GM21717 (cell line): ENCODE measurements around the gene TNS3.

Source experiments
- ATAC-seq: cut with Tn5 transposase; IDR thresholded peaks from one replicate; pipeline ENCODE4 v1.9.1; 2021; ENCODE audit warnings: mild to moderate bottlenecking, moderate library complexity; ENCODE audit not compliant: unreplicated experiment

Gene TNS3

GRCh38 chr7:47393406-47393805, 188.5 kb downstream of the TNS3 start:
- no peak for ATAC-seq

DNA sequence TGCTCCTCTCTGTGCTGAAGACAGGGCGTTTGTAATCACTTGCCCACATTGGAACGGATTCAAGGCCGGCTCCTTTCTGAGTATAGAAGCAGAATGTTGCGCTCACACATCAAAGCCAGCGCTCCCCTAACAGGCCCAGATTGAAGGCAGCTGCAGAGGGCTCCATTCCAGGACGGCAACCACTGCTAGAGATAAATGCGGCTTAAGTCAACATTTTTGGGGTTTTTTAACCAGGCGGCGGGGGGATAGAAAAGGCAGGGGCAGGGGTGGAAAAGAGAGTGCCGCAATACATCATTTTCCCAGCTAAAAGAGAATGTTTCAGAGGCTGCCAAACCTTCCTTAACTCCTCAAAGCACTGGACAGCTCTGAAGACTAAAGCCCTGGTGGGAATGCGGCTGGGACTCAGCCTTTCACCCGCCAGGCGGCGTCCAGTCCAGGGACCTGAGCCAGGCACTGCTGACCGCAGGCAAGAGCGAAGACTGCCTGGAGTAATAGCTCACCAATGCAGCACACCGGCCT, 189.6 kb downstream of the TNS3 start:
- ATAC-seq: no peak

GRCh38 chr7:47391726-47392125, 190.2 kb downstream of the TNS3 start:
- ATAC-seq: no peak

DNA sequence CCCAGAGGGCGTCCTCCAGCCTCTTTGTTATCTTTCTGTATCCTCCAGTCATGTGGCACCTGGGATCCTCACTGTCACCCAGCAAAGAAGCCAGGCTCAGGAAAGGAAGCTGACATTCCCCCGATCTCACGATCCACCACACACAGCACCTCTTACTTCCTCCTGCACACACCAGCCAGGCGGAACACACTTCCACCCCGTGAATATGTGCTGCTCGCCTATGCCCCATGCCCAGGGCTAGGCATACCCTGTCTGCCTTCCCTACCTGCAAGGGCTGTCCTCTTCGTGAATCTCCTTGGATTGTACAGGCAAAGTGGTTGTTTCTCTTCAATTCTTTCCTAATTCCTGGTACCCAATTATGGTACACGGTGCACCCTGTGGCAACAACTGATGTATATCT, 191.0 kb downstream of the TNS3 start:
- no peak for ATAC-seq

DNA sequence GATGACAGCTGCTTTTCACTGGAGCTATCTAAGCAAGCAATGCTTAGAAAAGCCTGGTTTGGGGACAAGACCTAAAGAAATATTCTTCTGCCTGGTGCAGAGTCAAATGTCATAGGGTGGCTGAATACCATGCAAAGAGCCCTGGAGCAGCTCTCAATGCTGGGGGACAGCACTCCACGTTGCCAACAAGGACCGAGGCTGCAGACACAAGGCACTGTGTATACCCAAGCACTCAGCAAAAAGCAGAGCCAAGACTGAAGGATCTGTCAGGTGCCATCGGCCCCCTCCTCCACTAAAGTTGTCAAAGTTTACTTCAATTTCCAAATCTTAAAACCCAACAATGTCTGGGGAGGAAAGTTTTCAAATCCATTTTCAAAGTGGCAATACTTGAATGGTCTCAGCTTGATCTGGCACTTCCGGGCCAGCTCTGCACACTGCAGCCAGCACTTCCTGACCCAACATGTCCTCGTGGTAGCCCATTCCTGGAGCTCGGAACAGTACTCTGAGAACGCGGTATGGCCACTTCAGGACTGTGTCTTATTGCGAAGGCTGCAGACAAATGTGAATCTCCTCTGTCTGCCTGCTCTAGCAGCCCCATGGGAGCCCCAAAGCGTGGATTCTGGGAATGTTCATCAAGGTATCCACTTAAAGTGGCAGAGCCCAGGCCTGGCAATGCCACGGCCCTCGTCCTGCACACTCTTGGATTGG, 191.8 kb downstream of the TNS3 start:
- no peak for ATAC-seq

DNA sequence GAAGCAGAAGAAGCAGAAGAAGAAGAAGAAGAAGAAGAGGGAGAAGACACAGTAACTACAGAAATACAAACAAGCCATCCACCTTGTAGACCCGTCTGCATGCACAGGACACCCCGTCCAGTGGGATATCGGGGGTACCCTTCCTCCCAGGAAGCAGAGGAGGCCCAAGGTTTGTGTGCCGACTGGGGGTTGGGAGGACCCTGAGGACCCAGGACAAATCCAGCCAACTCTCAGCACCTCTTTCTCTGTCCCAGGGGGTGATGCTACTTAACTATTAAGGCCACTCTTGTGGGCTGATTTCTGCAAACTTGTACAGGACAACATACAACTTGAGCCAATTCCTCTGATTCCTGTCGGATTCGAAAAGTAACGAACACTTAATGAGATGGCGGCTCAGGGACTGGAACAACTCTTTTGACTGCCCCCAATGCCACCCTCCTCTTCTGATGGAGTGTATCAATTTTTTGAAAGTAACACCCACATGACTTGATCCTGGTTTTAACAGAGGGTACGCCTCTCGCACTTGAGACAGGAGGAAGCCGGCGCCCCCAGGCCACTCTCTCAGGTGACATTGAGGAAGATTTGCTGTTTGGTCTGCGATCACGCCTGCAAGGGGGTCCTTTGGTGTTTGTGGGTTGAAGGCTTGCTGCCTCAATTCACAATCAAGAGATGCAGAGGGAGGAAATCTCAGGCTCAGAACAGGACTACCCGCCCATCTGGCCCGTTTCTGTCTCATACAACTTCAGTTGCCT, 192.6 kb downstream of the TNS3 start:
- ATAC-seq: no peak

GRCh38 chr7:47387506-47387905, 194.4 kb downstream of the TNS3 start:
- no peak for ATAC-seq

DNA sequence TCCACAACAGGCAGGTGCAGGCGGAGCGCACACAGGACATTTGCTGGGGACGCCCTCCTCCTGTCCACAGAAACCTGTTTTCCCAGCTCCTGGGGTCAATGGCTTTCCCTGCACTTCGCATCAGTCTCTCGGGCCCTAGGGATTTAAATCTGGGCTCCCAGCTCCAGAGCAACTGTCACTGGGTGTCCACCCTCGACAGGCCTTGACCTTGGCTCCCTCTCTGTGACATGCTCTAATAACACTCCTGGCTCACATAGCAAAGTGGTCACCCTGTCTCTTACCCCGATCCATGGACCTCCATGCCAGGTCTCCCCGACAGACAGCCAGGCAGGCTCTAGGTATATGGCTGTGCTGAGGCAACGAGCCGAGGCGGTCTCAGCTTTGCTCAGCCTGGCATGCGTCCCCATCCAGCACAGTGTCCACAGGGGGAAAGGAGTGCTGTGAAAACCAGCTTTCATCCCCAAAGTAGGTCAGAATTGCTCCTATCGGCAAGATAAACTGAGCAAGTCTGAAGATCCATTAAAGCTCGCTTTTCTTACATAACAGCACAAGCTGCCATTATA, 195.6 kb downstream of the TNS3 start:
- no peak for ATAC-seq

DNA sequence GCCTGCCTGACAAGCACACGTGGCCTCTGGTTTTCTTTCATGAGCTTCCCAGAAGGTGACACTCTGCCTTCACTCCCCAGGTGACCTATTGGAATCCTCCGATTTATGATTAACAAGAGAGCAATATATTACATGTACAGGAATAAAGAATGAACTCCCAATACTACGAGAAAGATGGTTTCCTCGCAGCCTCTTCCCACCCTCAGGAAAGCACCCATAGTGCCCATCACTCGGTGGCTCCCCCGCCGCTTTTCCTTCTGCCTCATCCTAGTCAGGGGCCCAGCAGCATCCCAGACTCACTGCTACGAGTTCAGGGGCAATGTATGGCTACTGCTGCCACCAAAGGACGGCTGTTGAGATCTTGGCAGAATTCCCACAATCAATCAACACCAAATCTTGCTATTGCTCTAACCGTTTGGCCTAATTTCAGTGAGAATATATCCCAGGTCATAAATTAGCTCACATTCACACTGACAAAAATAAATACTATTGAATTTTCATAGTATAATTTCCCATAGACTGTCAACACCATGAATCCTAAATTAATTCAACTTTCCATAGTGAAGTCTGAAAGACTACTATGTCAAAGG, 196.3 kb downstream of the TNS3 start:
- no peak for ATAC-seq

GRCh38 chr7:47384755-47385535, 197.0 kb downstream of the TNS3 start:
- ATAC-seq: no peak

- no peak for ATAC-seq
Observed at GRCh38 chr7:47383696-47384445, 198.0 kb downstream of the TNS3 start.

GRCh38 chr7:47383072-47383471, 198.8 kb downstream of the TNS3 start:
- ATAC-seq: no peak

- ATAC-seq: no peak
Observed at GRCh38 chr7:47382200-47382599, 199.7 kb downstream of the TNS3 start.

DNA sequence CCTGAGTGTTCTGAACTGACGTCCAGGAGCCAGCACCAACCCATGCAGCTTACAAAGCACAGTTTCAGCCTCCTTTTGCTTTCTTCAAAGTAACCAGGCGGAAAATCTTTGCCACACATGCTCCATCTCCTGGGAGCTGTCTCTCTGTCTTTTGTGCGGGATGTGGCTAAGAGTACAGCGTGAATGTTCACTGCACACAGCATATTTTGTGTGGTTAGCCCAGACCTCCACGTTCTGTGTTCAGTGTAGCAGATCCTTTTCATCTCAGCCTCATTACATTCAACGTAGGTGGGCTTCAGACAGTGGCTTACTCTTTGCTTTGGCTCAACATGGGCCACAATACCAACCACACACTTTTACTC, 200.8 kb downstream of the TNS3 start:
- no peak for ATAC-seq

- ATAC-seq: no peak
Observed at GRCh38 chr7:47380325-47381133, 201.4 kb downstream of the TNS3 start.

DNA sequence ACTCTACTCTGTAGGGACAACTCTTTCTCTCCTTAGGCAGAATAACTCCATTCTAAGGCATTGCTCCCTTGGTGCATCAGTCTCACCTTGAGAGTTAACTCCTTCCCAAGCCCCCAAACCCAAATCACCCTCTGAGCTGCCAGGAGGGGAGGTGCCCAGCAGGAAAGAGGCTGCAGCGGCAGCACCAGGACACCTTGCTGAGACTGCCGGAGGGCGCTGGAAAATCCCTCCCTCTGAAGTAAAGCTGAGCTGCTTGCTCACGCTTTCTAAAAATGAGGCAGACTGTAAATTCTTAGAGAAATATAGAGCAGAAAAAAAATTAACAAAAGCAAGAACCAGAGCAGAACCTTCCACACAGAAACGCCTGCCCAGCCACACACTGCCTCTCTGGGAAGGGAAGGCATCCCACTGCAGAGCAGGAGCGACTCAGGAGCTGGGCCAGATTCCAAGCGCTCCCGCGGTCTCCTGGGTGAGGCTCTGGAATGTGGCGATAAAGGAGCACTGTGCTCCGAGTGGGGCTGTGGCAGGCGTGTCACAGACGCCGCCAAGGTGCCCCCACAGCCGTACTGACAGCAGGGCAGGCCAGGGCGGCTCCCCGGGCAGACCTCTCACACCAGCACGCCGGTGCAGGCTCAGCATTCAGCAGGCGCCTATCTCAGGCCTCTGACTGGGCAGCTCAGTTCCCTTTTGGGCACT, 202.1 kb downstream of the TNS3 start:
- ATAC-seq: no peak

GRCh38 chr7:47378728-47379395, 203.0 kb downstream of the TNS3 start:
- ATAC-seq: no peak

DNA sequence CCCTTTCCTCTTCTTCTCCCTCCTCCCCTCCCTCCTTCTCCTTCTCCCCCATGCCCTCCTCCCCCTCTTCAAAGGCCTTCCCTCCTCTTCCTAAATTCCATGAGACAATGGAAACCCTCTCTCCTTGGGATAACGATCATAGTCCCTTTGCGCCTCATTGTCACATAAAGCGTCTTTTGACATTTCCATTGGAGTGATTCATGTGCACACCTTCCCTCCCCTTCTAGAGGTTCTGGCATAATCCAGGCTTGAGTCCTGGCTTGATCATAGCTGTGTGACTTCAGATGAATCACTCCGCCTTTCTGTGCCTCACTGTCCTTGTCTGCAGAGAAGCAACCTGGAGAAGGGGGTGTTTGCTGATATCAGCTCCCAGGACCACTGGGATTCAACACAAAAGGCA, 204.2 kb downstream of the TNS3 start:
- no peak for ATAC-seq
